IMR-90 (cell line): Measurements from ENCODE around the gene CCT4. TPM values are rescaled to one million over a fixed set of nuclear protein-coding genes. Genes with fewer than 3 reads are reported as not detected.

Source experiments
- ATAC-seq: fragments of 200-7000 bp; cut with Tn5 transposase; 2 replicates; pipeline ENCODE4 v1.9.1; 2020; ENCODE audit warnings: low read depth, mild to moderate bottlenecking, moderate library complexity
- BruUV-seq: library from RNA; stranded (reverse); fragments of 400-500 nt; replicated peaks from 2 replicates; lab custom pipeline; 2021; lab: Mats Ljungman, UMichigan
- CTCF ChIA-PET: fragments of 300-600 bp; formaldehyde crosslinking; extraction: SDS; loops from one replicate; lab custom pipeline; 2021; ENCODE audit warnings: antibody characterized with exemption; lab: Yijun Ruan, JAX
- POLR2A ChIA-PET: fragments of 300-600 bp; sonication (Branson Sonifier 250); formaldehyde crosslinking; loops from one replicate; lab custom pipeline; 2022; ENCODE audit warnings: antibody characterized with exemption; ENCODE audit not compliant: unreplicated experiment; lab: Charles Lee
- DNase-seq: peaks from one replicate; pipeline ENCODE4 v3.0.0; 2013
- H2AFZ ChIP-seq: replicated peaks from 2 replicates; pipeline ENCODE3; 2013; ENCODE audit warnings: low read length, mild to moderate bottlenecking; ENCODE audit not compliant: poor library complexity
- H2AK5ac ChIP-seq: 2 replicates; pipeline ENCODE4 v1.6.1; 2013; ENCODE audit warnings: low read depth, low read length, inconsistent platforms
- H2AK9ac ChIP-seq: replicated peaks from 2 replicates; pipeline ENCODE3; 2013; ENCODE audit warnings: mild to moderate bottlenecking, low read depth, low read length, moderate library complexity; ENCODE audit not compliant: poor library complexity
- H2BK120ac ChIP-seq: 2 replicates; pipeline ENCODE4 v1.6.1; 2013; ENCODE audit warnings: low read depth, low read length, inconsistent platforms
- H2BK15ac ChIP-seq: 3 replicates; pipeline ENCODE4 v1.6.1; 2013; ENCODE audit warnings: low read depth, low read length, inconsistent platforms
- H2BK20ac ChIP-seq: 2 replicates; pipeline ENCODE4 v1.6.1; 2013; ENCODE audit warnings: low read depth, mild to moderate bottlenecking, inconsistent platforms, low read length, moderate library complexity
- H2BK5ac ChIP-seq: 2 replicates; pipeline ENCODE4 v1.6.1; 2013; ENCODE audit warnings: mild to moderate bottlenecking, low read depth, low read length, inconsistent platforms; ENCODE audit not compliant: poor library complexity, severe bottlenecking
- H3K14ac ChIP-seq: replicated peaks from 2 replicates; pipeline ENCODE4 v1.6.1; 2013; ENCODE audit warnings: low read depth, low read length, inconsistent platforms
- H3K18ac ChIP-seq: 2 replicates; pipeline ENCODE4 v1.6.1; 2013; ENCODE audit warnings: low read depth, low read length, control low read depth
- H3K23ac ChIP-seq: 2 replicates; pipeline ENCODE4 v1.6.1; 2013; ENCODE audit warnings: low read depth, low read length, inconsistent platforms
- H3K27ac ChIP-seq: 2 replicates; pipeline ENCODE4 v1.5.1; 2013; ENCODE audit warnings: mild to moderate bottlenecking, control low read depth, low read length; ENCODE audit not compliant: insufficient read depth
- H3K27me3 ChIP-seq: 2 replicates; pipeline ENCODE4 v1.6.1; 2013; ENCODE audit warnings: low read length; ENCODE audit not compliant: control insufficient read depth, insufficient read depth
- H3K36me3 ChIP-seq: 2 replicates; pipeline ENCODE4 v1.6.1; 2013; ENCODE audit warnings: low read length, mixed read lengths; ENCODE audit not compliant: control insufficient read depth, insufficient read depth
- H3K4ac ChIP-seq: 2 replicates; pipeline ENCODE4 v1.6.1; 2013; ENCODE audit warnings: low read depth, low read length, inconsistent platforms
- H3K4me1 ChIP-seq: 2 replicates; pipeline ENCODE4 v1.6.1; 2013; ENCODE audit warnings: low read length, mixed read lengths; ENCODE audit not compliant: control insufficient read depth, insufficient read depth
- H3K4me2 ChIP-seq: 2 replicates; pipeline ENCODE4 v1.6.1; 2013; ENCODE audit warnings: low read depth, mild to moderate bottlenecking, control low read depth, low read length, moderate library complexity
- H3K4me3 ChIP-seq: 2 replicates; pipeline ENCODE4 v1.5.1; 2013; ENCODE audit warnings: low read depth, mild to moderate bottlenecking, control low read depth, low read length, moderate library complexity; ENCODE audit not compliant: insufficient read depth
- H3K56ac ChIP-seq: 2 replicates; pipeline ENCODE4 v1.6.1; 2013; ENCODE audit warnings: low read length, inconsistent platforms; ENCODE audit not compliant: insufficient read depth; ENCODE audit errors: extremely low read depth
- H3K79me1 ChIP-seq, 2 experiments: 2 replicates each; pipeline ENCODE4 v1.6.1; 2013; ENCODE audit warnings: low read length in 2 of 2, inconsistent platforms in 1 of 2, low read depth in 1 of 2
- H3K9ac ChIP-seq: 2 replicates; pipeline ENCODE4 v1.6.1; 2013; ENCODE audit warnings: low read depth, low read length, control low read depth
- H3K9me1 ChIP-seq: 2 replicates; pipeline ENCODE4 v1.6.1; 2013; ENCODE audit warnings: low read length, inconsistent platforms; ENCODE audit not compliant: insufficient read depth
- H3K9me3 ChIP-seq: 2 replicates; pipeline ENCODE4 v1.6.1; 2013; ENCODE audit warnings: low read length; ENCODE audit not compliant: control insufficient read depth, insufficient read depth
- H4K20me1 ChIP-seq: 2 replicates; pipeline ENCODE4 v1.6.1; 2013; ENCODE audit warnings: low read length, inconsistent platforms; ENCODE audit not compliant: insufficient read depth
- H4K5ac ChIP-seq: 2 replicates; pipeline ENCODE4 v1.6.1; 2013; ENCODE audit warnings: mild to moderate bottlenecking, low read depth, low read length, control low read depth
- H4K8ac ChIP-seq, 2 experiments: 2 replicates each; pipeline ENCODE4 v1.6.1; 2013; ENCODE audit warnings: low read depth in 2 of 2, low read length in 2 of 2, control low read depth in 1 of 2, inconsistent platforms in 1 of 2
- H4K91ac ChIP-seq: 2 replicates; pipeline ENCODE4 v1.6.1; 2013; ENCODE audit warnings: low read depth, low read length, inconsistent platforms; ENCODE audit not compliant: insufficient read depth
- BHLHE40 ChIP-seq: fragments of 150-350 bp; IDR thresholded peaks from 2 replicates; pipeline ENCODE4 v1.6.1; 2016; ENCODE audit warnings: mild to moderate bottlenecking, low read depth, low read length
- CEBPB ChIP-seq: IDR thresholded peaks from 2 replicates; pipeline ENCODE4 v1.6.1; 2012; ENCODE audit warnings: low read depth, low read length, improper control_type of control experiment
- CHD1 ChIP-seq: IDR thresholded peaks from 2 replicates; pipeline ENCODE4 v1.6.1; 2012; ENCODE audit warnings: low read depth, low read length, improper control_type of control experiment
- CTCF ChIP-seq: conservative IDR thresholded peaks from 2 replicates; pipeline ENCODE4 v1.5.1; 2012; ENCODE audit warnings: mild to moderate bottlenecking, low read depth, low read length, improper control_type of control experiment
- ELK1 ChIP-seq: fragments of 150-350 bp; IDR thresholded peaks from 2 replicates; pipeline ENCODE4 v1.6.1; 2016; ENCODE audit warnings: low read depth, mild to moderate bottlenecking, low read length, moderate library complexity, borderline replicate concordance
- FOS ChIP-seq: fragments of 150-350 bp; IDR thresholded peaks from 2 replicates; pipeline ENCODE4 v1.6.1; 2016; ENCODE audit warnings: low read depth, low read length
- MAFK ChIP-seq: IDR thresholded peaks from 2 replicates; pipeline ENCODE4 v1.6.1; 2012; ENCODE audit warnings: low read depth, low read length, improper control_type of control experiment
- MAZ ChIP-seq: IDR thresholded peaks from 2 replicates; pipeline ENCODE4 v1.6.1; 2012; ENCODE audit warnings: low read depth, mild to moderate bottlenecking, low read length, improper control_type of control experiment, moderate library complexity, borderline replicate concordance
- MXI1 ChIP-seq: IDR thresholded peaks from 2 replicates; pipeline ENCODE4 v1.6.1; 2012; ENCODE audit warnings: low read depth, mild to moderate bottlenecking, low read length, moderate library complexity, borderline replicate concordance
- NFE2L2 ChIP-seq: fragments of 150-350 bp; IDR thresholded peaks from 2 replicates; pipeline ENCODE4 v1.6.1; 2016; ENCODE audit warnings: low read depth, mild to moderate bottlenecking, low read length
- POLR2A ChIP-seq: IDR thresholded peaks from 2 replicates; pipeline ENCODE4 v1.6.1; 2012; ENCODE audit warnings: mild to moderate bottlenecking, low read depth, low read length
- RAD21 ChIP-seq: IDR thresholded peaks from 2 replicates; pipeline ENCODE4 v1.6.1; 2012; ENCODE audit warnings: low read length, improper control_type of control experiment
- RCOR1 ChIP-seq: IDR thresholded peaks from 2 replicates; pipeline ENCODE4 v1.6.1; 2012; ENCODE audit warnings: mild to moderate bottlenecking, low read length, improper control_type of control experiment; ENCODE audit not compliant: insufficient replicate concordance
- RFX5 ChIP-seq: IDR thresholded peaks from 2 replicates; pipeline ENCODE4 v1.8.0; 2012; ENCODE audit warnings: low read depth, mild to moderate bottlenecking, low read length, moderate library complexity
- SMC3 ChIP-seq: fragments of 150-350 bp; IDR thresholded peaks from 2 replicates; pipeline ENCODE4 v1.6.1; 2016; ENCODE audit warnings: low read depth, mild to moderate bottlenecking, antibody characterized with exemption, low read length, moderate library complexity
- USF2 ChIP-seq: fragments of 150-350 bp; IDR thresholded peaks from 2 replicates; pipeline ENCODE4 v1.6.1; 2017; ENCODE audit warnings: mild to moderate bottlenecking, antibody characterized with exemption, low read length, low read depth
- WGBS, 2 experiments: methylation state at CpG; one replicate each; pipeline versions ENCODE4 v1.1.5 to v1.1.7; 2013; ENCODE audit warnings: missing lambda C conversion rate in 2 of 2; ENCODE audit not compliant: insufficient read length in 1 of 2; ENCODE audit errors: extremely low coverage in 2 of 2; 5-methylcytosine and 5-hydroxymethylcytosine counted together
- dilution Hi-C: fragments of 300-500 bp; cut with HindIII; formaldehyde crosslinking; loops from one replicate; pipeline ENCODE4 v1.14.3; 2018; ENCODE audit warnings: low sequenced_read_pairs; ENCODE audit not compliant: unreplicated experiment
- in situ Hi-C: fragments of 300-500 bp; cut with MboI; formaldehyde crosslinking; loops from 3 replicates; pipeline ENCODE4 v1.14.3; 2019; ENCODE audit warnings: low sequenced_read_pairs, inconsistent platforms, mixed read lengths
- intact Hi-C: fragments of 100-400 bp; cut with micrococcal nuclease; formaldehyde crosslinking; loops from 2 replicates; pipeline ENCODE4 v1.10.0; 2022
- polyA plus RNA-seq, 3 experiments: library from polyadenylated mRNA; depleted of rRNA; stranded (reverse); fragments of >200 nt; gene quantifications; 2 replicates each; pipeline ENCODE4 v1.2.3, GENCODE V29; 2012; ENCODE audit warnings: low replicate concordance in 1 of 3
- total RNA-seq: library from RNA; depleted of rRNA; stranded (reverse); fragments of >200 nt; gene quantifications from 2 replicates; pipeline ENCODE4 v1.2.3, GENCODE V29; 2012

The CCT4 gene
- total and polyA plus RNA-seq, 2 of the 4 experiments (the other 2 are of a cell fraction): 94.4 to 187 TPM

GRCh38 chr2:61857224-61857623 lies 31.2 kb downstream of the CCT4 start:
- ChIA-PET POLR2A (no interaction called here), CTCF (no interaction called here)
- no peak for DNase-seq
- Histone ChIP-seq H3K14ac (no peak overlapping the region), H2BK20ac (no peak overlapping the region), H3K23ac (no peak overlapping the region), H2BK5ac (no peak overlapping the region), H2BK15ac (no peak overlapping the region), H2BK120ac (no peak overlapping the region), H3K9ac (no peak overlapping the region), H3K18ac (no peak overlapping the region), H3K79me1 (peaks cover 0 to 3% of the 10 kb centered on the region in 2 experiments; a peak in 1 of 4 replicates), H3K4me3 (no peak overlapping the region), H3K4ac (no peak overlapping the region), H2AK9ac (no peak overlapping the region), H3K9me1 (peaks cover 6% of the 10 kb centered on the region; the same call in 1 of the 2 replicates), H2AK5ac (no peak overlapping the region), H3K4me2 (no peak overlapping the region), H3K9me3 (no peaks in the 10 kb centered on the region), H3K27me3 (no peaks in the 10 kb centered on the region), H4K91ac (no peak overlapping the region), H3K56ac (no peak overlapping the region), H3K36me3 (no peaks in the 10 kb centered on the region), H3K27ac (no peak overlapping the region), H4K20me1 (no peaks in the 10 kb centered on the region), H4K8ac (no peak overlapping the region), H4K5ac (no peak overlapping the region), H2AFZ (no peak overlapping the region), H3K4me1 (no peaks in the 10 kb centered on the region)
- TF ChIP-seq RCOR1 (no peak), CHD1 (no peak), MAFK (no peak), RAD21 (no peak), POLR2A (no peak), SMC3 (no peak), RFX5 (no peak), FOS (no peak), CTCF (no peak), NFE2L2 (no peak), MAZ (no peak), ELK1 (no peak), MXI1 (no peak), USF2 (no peak), BHLHE40 (no peak), CEBPB (no peak)
- BruUV-seq: no TSS peak
- no CpG with 5 or more reads among the region's 3 CpGs for WGBS, 2 experiments
- intact Hi-C loops (no loop called here), dilution Hi-C loops (no loop called here), in situ Hi-C loops (no loop called here)
- ATAC-seq: no peak
